GM18858 (cell line): ENCODE results near the gene NDUFS7.
"Not testable (repeated sequence)": the region's sequence is repeated elsewhere in the genome, so short reads cannot be mapped to it uniquely, and the experiment has no call there.

ENCODE experiments used
- ATAC-seq: cut with Tn5 transposase; IDR thresholded peaks from one replicate; pipeline ENCODE4 v1.9.1; 2021; ENCODE audit not compliant: unreplicated experiment

Gene NDUFS7

GRCh38 chr19:1416014-1416841 lies 32.5 kb downstream of the NDUFS7 start:
- ATAC-seq: no peak

- ATAC-seq: no peak
These were observed 33.4 kb downstream of the NDUFS7 start for GRCh38 chr19:1417145-1417544.

GRCh38 chr19:1417681-1418495 lies 34.2 kb downstream of the NDUFS7 start:
- no peak for ATAC-seq

- ATAC-seq: no peak
These were observed 34.7 kb downstream of the NDUFS7 start for GRCh38 chr19:1418496-1418775.

GRCh38 chr19:1418951-1419738 lies 35.4 kb downstream of the NDUFS7 start:
- ATAC-seq: no peak

- ATAC-seq: not testable (repeated sequence)
These were observed 36.4 kb downstream of the NDUFS7 start for GRCh38 chr19:1420085-1420484.

GRCh38 chr19:1420590-1420989 lies 36.9 kb downstream of the NDUFS7 start:
- ATAC-seq: no peak

- ATAC-seq: no peak
These were observed 37.7 kb downstream of the NDUFS7 start for GRCh38 chr19:1421218-1421957.

- no peak for ATAC-seq
These were observed 38.2 kb downstream of the NDUFS7 start for GRCh38 chr19:1421958-1422305.

- ATAC-seq: no peak
These were observed 38.7 kb downstream of the NDUFS7 start for GRCh38 chr19:1422360-1422759.

GRCh38 chr19:1422943-1423342 lies 39.2 kb downstream of the NDUFS7 start:
- ATAC-seq: no peak

- no peak for ATAC-seq
These were observed 39.9 kb downstream of the NDUFS7 start for GRCh38 chr19:1423436-1424191.

GRCh38 chr19:1424192-1424955 lies 40.7 kb downstream of the NDUFS7 start:
- no peak for ATAC-seq

- ATAC-seq: no peak
These were observed 41.6 kb downstream of the NDUFS7 start for GRCh38 chr19:1425102-1425837.

- no peak for ATAC-seq
These were observed 42.2 kb downstream of the NDUFS7 start for GRCh38 chr19:1425902-1426301.

- ATAC-seq: no peak
These were observed 43.0 kb downstream of the NDUFS7 start for GRCh38 chr19:1426736-1427135.

GRCh38 chr19:1427221-1427920 lies 43.7 kb downstream of the NDUFS7 start:
- ATAC-seq: no peak

- ATAC-seq: no peak
These were observed 45.2 kb downstream of the NDUFS7 start for GRCh38 chr19:1428738-1429391.
